Measurements from ENCODE around the gene CXCL5. TPM values are rescaled to one million over a fixed set of nuclear protein-coding genes. Genes with fewer than 3 reads are reported as not detected.
"Not testable (repeated sequence)": the region's sequence is repeated elsewhere in the genome, so short reads cannot be mapped to it uniquely, and the experiment has no call there.

CXCL5 gene
- total and polyA plus RNA-seq, 10 donors: 0.58 to 3.8 (median 2.0) TPM

GRCh38 chr4:73988061-73988460 lies 10.4 kb downstream of the CXCL5 start, which contains the start of gene PPBP:
Gene PPBP, minus strand, starts transcription at chr4:73988190. Its CDS starts 87 bp downstream, at chr4:73988103.
- Histone ChIP-seq H3K27ac (no peak within 1 kb of the TSS), H3K36me3 (no peaks in the 10 kb centered on the region), H3K9me3 (no peaks in the 10 kb centered on the region), H3K4me3 (no peak within 1 kb of the TSS), H3K4me1 (no peaks in the 10 kb centered on the region), H3K27me3 (replicated peaks in 1 of 7) (no peaks in the 10 kb centered on the region)
- 67 to 87% (median 75%) methylated on average over 2 of the region's 2 CpGs for WGBS, 5 donors
- intact Hi-C loops (cut with DNase I; ENCODE audit: low total_unique reads): no loop called here
- no peak for DNase-seq
- TF ChIP-seq POLR2AphosphoS5 (IDR thresholded peaks at IDR 0.05): no peak
- no peak for TF ChIP-seq CTCF (IDR thresholded peaks at IDR 0.05 in 8 of 11, conservative IDR thresholded peaks at IDR 0.05 in 3 of 11)
- TF ChIP-seq POLR2A (IDR thresholded peaks at IDR 0.05): no peak

- intact Hi-C loops (cut with DNase I; ENCODE audit: low total_unique reads): no loop called here
- DNase-seq: no peak
- H3K27ac ChIP-seq: no peak overlapping the region
- no peaks in the 10 kb centered on the region for H3K9me3 ChIP-seq
- H3K4me1 ChIP-seq: peaks cover 0 to 9% (median 0%) of the 10 kb centered on the region in 6 donors
- H3K27me3 ChIP-seq (replicated peaks in 1 of 7): peaks cover 0 to 8% (median 0%) of the 10 kb centered on the region in 7 donors
- TF ChIP-seq POLR2A (IDR thresholded peaks at IDR 0.05) (no peak), CTCF (IDR thresholded peaks at IDR 0.05 in 8 of 11, conservative IDR thresholded peaks at IDR 0.05 in 3 of 11) (no peak), POLR2AphosphoS5 (IDR thresholded peaks at IDR 0.05) (no peak)
- H3K36me3 ChIP-seq: no peaks in the 10 kb centered on the region
- H3K4me3 ChIP-seq: no peak overlapping the region
- WGBS, 5 donors: 70 to 91% (median 84%) methylated on average over 1 of the region's 1 CpG
Measured at GRCh38 chr4:73985528-73985852, 13.0 kb downstream of the CXCL5 start.

- intact Hi-C loops (cut with DNase I; ENCODE audit: low total_unique reads): no loop called here
- no peak for DNase-seq
- H3K36me3 ChIP-seq: no peaks in the 10 kb centered on the region
- H3K4me3 ChIP-seq: no peak overlapping the region
- H3K4me1 ChIP-seq: peaks cover 0 to 9% (median 0%) of the 10 kb centered on the region in 6 donors
- H3K27me3 ChIP-seq (replicated peaks in 1 of 7): peaks cover 0 to 8% (median 0%) of the 10 kb centered on the region in 7 donors
- no peaks in the 10 kb centered on the region for H3K9me3 ChIP-seq
- 85 to 94% (median 92%) methylated on average over 4 of the region's 4 CpGs for WGBS, 5 donors
- TF ChIP-seq POLR2A (IDR thresholded peaks at IDR 0.05): no peak
- no peak for TF ChIP-seq POLR2AphosphoS5 (IDR thresholded peaks at IDR 0.05)
- no peak for TF ChIP-seq CTCF (IDR thresholded peaks at IDR 0.05 in 8 of 11, conservative IDR thresholded peaks at IDR 0.05 in 3 of 11)
- H3K27ac ChIP-seq: no peak overlapping the region
Measured at GRCh38 chr4:73984736-73985527, 13.5 kb downstream of the CXCL5 start.

GRCh38 chr4:73981175-73981574 lies 17.3 kb downstream of the CXCL5 start:
- H3K36me3 ChIP-seq; H3K9me3 ChIP-seq; intact Hi-C loops (cut with DNase I; ENCODE audit: low total_unique reads); H3K4me1 ChIP-seq; H3K4me3 ChIP-seq; DNase-seq; H3K27me3 ChIP-seq (replicated peaks in 1 of 7); H3K27ac ChIP-seq: not testable (repeated sequence)
- 76 to 90% (median 89%) methylated on average over 7 of the region's 7 CpGs for WGBS, 5 donors

Measured in spleen (tissue), 11 donors.